Posterior cingulate gyrus (tissue), 11 donors: ENCODE data around the gene CXCR6.
A peak's percentile ranks its signal among the peaks of the same experiment; 100 is the strongest.

Experiments used
- DNase-seq, 10 donors: peaks; one replicate each; pipeline versions ENCODE4 v3.0.0 to v3.0.0-alpha.2; 2020 to 2021; ENCODE audit warnings: mixed read lengths in 3 of 10
- intact Hi-C: fragments of 100-400 bp; cut with DNase I; formaldehyde crosslinking; loops from one replicate; pipeline ENCODE4 v1.15.1; 2023

CXCR6 gene

GRCh38 chr3:45921158-45922038 lies 21.9 kb upstream of the CXCR6 start:
- intact Hi-C loops = no loop called here
- peak in 1 of 10 donors; percentile 73 for DNase-seq

GRCh38 chr3:45922039-45922326 lies 21.3 kb upstream of the CXCR6 start:
- intact Hi-C loops = no loop called here

GRCh38 chr3:45922950-45923590 lies 20.2 kb upstream of the CXCR6 start:
- DNase-seq = no peak
- intact Hi-C loops = no loop called here

More at GRCh38 chr3:45922039-45922326, 21.3 kb upstream of the CXCR6 start:
- no peak for DNase-seq

GRCh38 chr3:45923755-45924154 lies 19.5 kb upstream of the CXCR6 start:
- DNase-seq = no peak
- intact Hi-C loops = no loop called here

- intact Hi-C loops = loop anchor here (5.0 kb wide), 1 partner anchor 166 kb away; no protein-coding TSS in a partner anchor
- no peak for DNase-seq
These were observed 15.4 kb upstream of the CXCR6 start for GRCh38 chr3:45927881-45928280.

- intact Hi-C loops = loop anchor here (5.0 kb wide), 1 partner anchor 167 kb away; no protein-coding TSS in a partner anchor
- peak; percentile 28 to 93 (median 61) for DNase-seq
These were observed 14.1 kb upstream of the CXCR6 start for GRCh38 chr3:45929042-45929679.

DNA sequence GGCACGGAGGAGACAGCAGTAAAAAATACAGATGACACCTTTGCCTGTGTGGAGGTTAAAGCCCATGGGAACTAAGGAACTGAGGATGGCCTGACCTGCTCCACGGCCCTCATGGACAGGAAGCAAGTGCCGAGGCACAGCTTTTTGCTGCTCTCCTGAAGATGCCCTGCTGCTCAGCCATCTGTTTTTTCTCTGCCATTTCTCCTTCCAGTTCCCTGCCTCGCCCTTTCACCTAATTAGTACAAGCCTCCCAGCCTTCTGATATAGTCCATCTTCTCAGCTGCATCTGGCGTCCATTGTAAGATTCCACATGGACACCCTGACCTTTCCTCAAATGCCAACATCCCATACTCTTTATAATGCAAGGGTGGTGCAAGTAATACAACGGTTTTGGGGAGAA lies 11.8 kb upstream of the CXCR6 start:
- intact Hi-C loops = loop anchor here (10.0 kb wide), 1 partner anchor 443 kb away; the partner anchor contains the start of gene CCR5
- DNase-seq = no peak

DNA sequence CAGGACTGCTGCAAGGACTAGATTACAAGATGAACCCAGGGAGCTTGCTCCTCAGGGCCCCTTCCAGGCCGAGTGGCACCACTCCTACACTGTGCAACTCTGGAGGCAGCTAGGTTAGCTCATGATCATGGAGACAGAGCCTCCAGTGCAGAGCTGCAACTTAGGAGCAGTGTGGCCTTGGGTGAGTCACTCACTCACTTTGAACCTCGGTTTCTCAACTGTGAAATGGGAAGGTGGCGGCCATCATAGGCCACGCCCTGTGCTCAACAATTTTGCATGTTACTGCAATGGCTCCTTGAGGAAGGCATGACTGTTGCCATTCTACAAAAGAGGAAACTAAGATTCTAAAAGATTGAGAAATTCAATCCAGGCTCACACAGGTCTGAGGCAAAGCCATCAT lies 11.2 kb upstream of the CXCR6 start:
- peak in 1 of 10 donors; percentile 67 for DNase-seq
- intact Hi-C loops = loop anchor here (10.0 kb wide), 1 partner anchor 443 kb away; the partner anchor contains the start of gene CCR5

- intact Hi-C loops = loop anchor here (10.0 kb wide), 1 partner anchor 441 kb away; the partner anchor contains the start of gene CCR5
These were observed 9.7 kb upstream of the CXCR6 start for GRCh38 chr3:45933591-45933990.

GRCh38 chr3:45936261-45936660 lies 7.0 kb upstream of the CXCR6 start:
- intact Hi-C loops = loop anchor here (5.0 to 10.0 kb wide), 2 partner anchors 439 to 894 kb away; partner anchors contain the start of gene CCR5
- DNase-seq = no peak

More at GRCh38 chr3:45933591-45933990, 9.7 kb upstream of the CXCR6 start:
- no peak for DNase-seq

DNA sequence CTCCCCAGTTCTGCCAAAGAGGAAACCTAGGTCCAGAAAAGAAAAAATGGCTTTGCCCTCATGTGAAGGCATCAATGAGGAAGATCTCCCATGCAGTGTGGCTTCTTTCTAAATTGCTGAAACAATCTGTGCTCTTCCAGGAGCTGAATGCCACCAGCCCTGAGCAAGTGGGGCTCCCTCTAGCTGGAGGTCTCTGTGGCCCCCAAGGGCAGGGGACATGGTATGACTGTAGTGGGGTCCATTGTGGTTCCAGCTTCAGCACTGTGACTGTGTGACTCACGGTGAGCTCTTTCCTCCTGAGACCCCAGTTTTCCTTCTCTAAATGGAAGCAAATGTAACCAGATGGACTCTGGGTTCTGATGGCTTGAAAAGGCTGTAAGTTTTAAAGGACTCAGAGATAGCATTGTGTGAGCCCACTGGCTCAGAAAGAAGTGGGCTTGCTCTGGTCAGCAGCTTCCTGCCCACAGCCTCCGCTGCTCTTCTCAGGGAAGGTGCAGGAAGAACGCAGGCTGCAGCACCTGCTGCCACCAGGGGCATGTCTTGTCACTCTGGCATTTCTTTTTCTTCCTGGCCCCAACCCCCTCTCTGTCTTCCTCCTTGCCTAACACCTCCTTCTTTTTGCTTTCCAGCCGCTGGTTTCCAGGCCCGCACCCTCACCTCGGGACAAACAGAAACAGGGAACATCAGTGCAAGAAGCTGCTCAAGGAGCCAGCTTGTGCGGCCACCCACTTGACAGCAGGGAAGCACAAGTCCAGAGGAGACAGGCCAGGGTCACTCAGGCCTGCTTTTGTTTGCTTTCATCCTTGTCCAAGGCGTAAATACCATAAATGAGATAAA lies 5.8 kb upstream of the CXCR6 start:
- intact Hi-C loops = loop anchor here (5.0 to 10.0 kb wide), 2 partner anchors 437 to 895 kb away; partner anchors contain the start of gene CCR5
- peak in 1 of 10 donors; percentile 62 for DNase-seq

DNA sequence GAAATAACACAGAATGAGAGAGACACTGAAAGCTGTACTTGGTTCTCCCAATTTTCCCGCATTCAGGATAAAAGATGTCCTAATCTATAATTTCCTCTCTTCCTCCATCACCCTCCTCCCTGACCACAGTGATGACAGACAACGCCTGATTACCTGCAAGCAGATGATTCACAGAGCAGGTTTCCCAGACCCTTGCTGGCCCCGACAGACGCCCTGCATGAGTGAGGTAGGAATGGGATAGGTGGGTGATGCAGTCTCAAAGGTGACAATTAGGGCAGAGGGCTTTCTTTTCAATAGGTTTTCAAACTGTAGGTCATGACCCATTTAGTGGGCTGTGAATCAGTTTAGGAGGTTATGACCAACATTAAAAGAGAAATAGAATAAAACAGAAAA lies 5.2 kb upstream of the CXCR6 start:
- intact Hi-C loops = loop anchor here (5.0 to 10.0 kb wide), 2 partner anchors 437 to 896 kb away; partner anchors contain the start of gene CCR5
- DNase-seq = no peak

DNA sequence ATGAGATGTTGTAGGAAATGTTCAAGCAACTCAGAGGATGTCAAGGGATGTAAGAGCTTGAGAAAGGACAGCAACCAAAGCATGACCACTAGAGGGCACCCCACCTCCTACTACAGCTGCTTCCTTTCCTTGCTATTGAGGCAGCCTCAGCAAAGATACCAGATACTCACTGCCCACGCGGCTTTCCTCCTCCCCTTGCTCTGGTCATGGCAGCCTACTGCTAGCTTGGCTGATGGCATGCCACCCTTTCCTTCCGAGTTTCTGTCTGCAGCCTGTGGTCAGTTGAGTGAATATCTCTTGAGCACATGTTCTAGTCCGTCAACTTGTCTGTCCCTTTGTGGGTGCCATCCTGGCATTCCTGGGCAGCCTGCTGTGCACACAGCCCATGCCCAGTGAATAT lies 4.4 kb upstream of the CXCR6 start:
- intact Hi-C loops = loop anchor here (1.0 to 10.0 kb wide), 3 partner anchors 140 to 897 kb away; partner anchors contain the start of gene CCR5
- peak; percentile 71 to 97 (median 88) for DNase-seq

GRCh38 chr3:45939341-45939771 lies 3.9 kb upstream of the CXCR6 start:
- peak in 1 of 10 donors; percentile 73 for DNase-seq
- intact Hi-C loops = loop anchor here (1.0 to 10.0 kb wide), 3 partner anchors 140 to 897 kb away; partner anchors contain the start of gene CCR5

GRCh38 chr3:45940004-45940780 lies 3.1 kb upstream of the CXCR6 start:
- intact Hi-C loops = no loop called here
- DNase-seq = peak in 1 of 10 donors; percentile 62

- intact Hi-C loops = no loop called here
- DNase-seq = no peak
These were observed 2.4 kb upstream of the CXCR6 start for GRCh38 chr3:45940781-45941365.

- intact Hi-C loops = no loop called here
These were observed 1.0 kb upstream of the CXCR6 start for GRCh38 chr3:45942051-45942825.

More at GRCh38 chr3:45942051-45942825, 1.0 kb upstream of the CXCR6 start:
- DNase-seq = peak in 1 of 10 donors; percentile 52
